CD14-positive monocyte (primary cell): ENCODE results near the gene PLCH1. TPM values are rescaled to one million over a fixed set of nuclear protein-coding genes. Genes with fewer than 3 reads are reported as not detected.

Source experiments
- DNase-seq, 3 donors: peaks; one replicate each; pipeline ENCODE4 v3.0.0-alpha.2; 2011 to 2022
- H2AFZ ChIP-seq: 2 replicates; pipeline ENCODE4 v1.6.0; 2012; ENCODE audit warnings: mild to moderate bottlenecking, low read depth, low read length, inconsistent platforms; ENCODE audit not compliant: insufficient read depth, poor library complexity, severe bottlenecking
- H3K27ac ChIP-seq, 2 donors: 1 replicate in 1 of 2; 2 replicates in 1 of 2; pipeline ENCODE4 v1.5.1; 2012 to 2013; ENCODE audit warnings: low read length in 2 of 2, control low read depth in 1 of 2, inconsistent platforms in 1 of 2, low read depth in 1 of 2, mild to moderate bottlenecking in 1 of 2
- H3K27me3 ChIP-seq, 2 donors: one replicate each; pipeline versions ENCODE4 v1.6.0 to v1.6.1; 2011 to 2013; ENCODE audit warnings: low read length in 2 of 2; ENCODE audit not compliant: control insufficient read depth in 2 of 2, insufficient read depth in 2 of 2
- H3K36me3 ChIP-seq, 2 donors: replicated peaks in 1 of 2; 1 replicate in 1 of 2; 2 replicates in 1 of 2; pipeline versions ENCODE4 v1.5.1 to v1.6.1; 2012 to 2013; ENCODE audit warnings: low read length in 2 of 2, control low read depth in 1 of 2, inconsistent platforms in 1 of 2, mild to moderate bottlenecking in 1 of 2; ENCODE audit not compliant: insufficient read depth in 2 of 2, control insufficient read depth in 1 of 2
- H3K4me1 ChIP-seq, 2 donors: 1 replicate in 1 of 2; 2 replicates in 1 of 2; pipeline versions ENCODE4 v1.5.1 to v1.6.1; 2012 to 2013; ENCODE audit warnings: low read length in 2 of 2, control low read depth in 1 of 2, inconsistent platforms in 1 of 2, mild to moderate bottlenecking in 1 of 2, moderate library complexity in 1 of 2; ENCODE audit not compliant: insufficient read depth in 2 of 2, control insufficient read depth in 1 of 2
- H3K4me2 ChIP-seq: replicated peaks from 2 replicates; pipeline ENCODE3; 2012; ENCODE audit warnings: low read length, moderate library complexity, mild to moderate bottlenecking; ENCODE audit not compliant: poor library complexity, severe bottlenecking; ENCODE audit errors: extremely low read depth
- H3K4me3 ChIP-seq, 3 experiments: fragments of 200-600 bp in 1 of 3; sonication (generic) in 1 of 3; replicated peaks in 1 of 3; 1 replicate in 2 of 3; 2 replicates in 1 of 3; pipeline ENCODE4 v1.5.1; 2011 to 2013; ENCODE audit warnings: low read length in 3 of 3, mild to moderate bottlenecking in 3 of 3, control low read depth in 2 of 3, low read depth in 2 of 3, inconsistent platforms in 1 of 3, moderate library complexity in 1 of 3
- H3K79me2 ChIP-seq: 2 replicates; pipeline ENCODE4 v1.6.0; 2012; ENCODE audit warnings: mild to moderate bottlenecking, control low read depth, inconsistent platforms, low read length, moderate library complexity; ENCODE audit not compliant: insufficient read depth
- H3K9ac ChIP-seq: 2 replicates; pipeline ENCODE4 v1.6.0; 2017; ENCODE audit warnings: low read length, mild to moderate bottlenecking; ENCODE audit not compliant: insufficient read depth, poor library complexity, severe bottlenecking
- H3K9me3 ChIP-seq, 2 donors: replicated peaks in 1 of 2; 1 replicate in 1 of 2; 2 replicates in 1 of 2; pipeline versions ENCODE4 v1.5.1 to v1.6.1; 2012 to 2013; ENCODE audit warnings: low read length in 2 of 2, control low read depth in 1 of 2; ENCODE audit not compliant: control insufficient read depth in 1 of 2, insufficient read depth in 1 of 2
- H4K20me1 ChIP-seq: 2 replicates; pipeline ENCODE4 v1.6.0; 2012; ENCODE audit warnings: mild to moderate bottlenecking, low read length, control low read depth, moderate library complexity; ENCODE audit not compliant: insufficient read depth
- H3K27ac Mint-ChIP-seq, 7 donors: one replicate each; pipeline ENCODE4 v1.8.0; 2020; ENCODE audit warnings: mild to moderate bottlenecking in 7 of 7, mixed read lengths in 7 of 7, moderate library complexity in 6 of 7, inconsistent platforms in 2 of 7
- H3K27me3 Mint-ChIP-seq, 3 donors: one replicate each; pipeline ENCODE4 v1.8.0; 2021 to 2022; ENCODE audit warnings: low read depth in 3 of 3, mild to moderate bottlenecking in 3 of 3, mixed read lengths in 3 of 3, moderate library complexity in 3 of 3, inconsistent platforms in 1 of 3
- H3K36me3 Mint-ChIP-seq, 2 donors: one replicate each; pipeline ENCODE4 v1.8.0; 2020; ENCODE audit warnings: mixed read lengths in 2 of 2, inconsistent platforms in 1 of 2, mild to moderate bottlenecking in 1 of 2
- H3K4me1 Mint-ChIP-seq: one replicate; pipeline ENCODE4 v1.8.0; 2020; ENCODE audit warnings: mild to moderate bottlenecking, mixed read lengths
- H3K4me3 Mint-ChIP-seq, 2 donors: one replicate each; pipeline ENCODE4 v1.8.0; 2020; ENCODE audit warnings: mild to moderate bottlenecking in 2 of 2, mixed read lengths in 2 of 2, moderate library complexity in 1 of 2
- H3K9me3 Mint-ChIP-seq, 7 donors: one replicate each; pipeline ENCODE4 v1.8.0; 2020 to 2022; ENCODE audit warnings: mixed read lengths in 7 of 7, mild to moderate bottlenecking in 6 of 7, moderate library complexity in 6 of 7, inconsistent platforms in 2 of 7
- CTCF ChIP-seq: fragments of 200-600 bp; IDR thresholded peaks from one replicate; pipeline ENCODE4 v1.8.0; 2022; ENCODE audit warnings: antibody characterized with exemption, mild to moderate bottlenecking
- WGBS: methylation state at CpG from one replicate; pipeline ENCODE4 v1.1.5; 2013; ENCODE audit warnings: missing lambda C conversion rate; ENCODE audit not compliant: insufficient coverage; 5-methylcytosine and 5-hydroxymethylcytosine counted together
- intact Hi-C, 2 donors: fragments of 100-400 bp; cut with micrococcal nuclease; formaldehyde crosslinking; loops; one replicate each; pipeline versions ENCODE4 v1.15.0 to v1.15.1; 2023
- polyA plus RNA-seq, 3 donors: library from polyadenylated mRNA; depleted of rRNA in 1 of 3; unstranded in 2 of 3; stranded (reverse) in 1 of 3; fragments of 300-500 nt in 2 of 3; fragments of >200 nt in 1 of 3; fragmentation: Illumina TruSeq in 2 of 3; gene quantifications; 1 replicate in 2 of 3; 2 replicates in 1 of 3; pipeline ENCODE4 v1.2.3, GENCODE V29; 2012 to 2021

The PLCH1 gene
- polyA plus RNA-seq, 3 donors = not detected

DNA sequence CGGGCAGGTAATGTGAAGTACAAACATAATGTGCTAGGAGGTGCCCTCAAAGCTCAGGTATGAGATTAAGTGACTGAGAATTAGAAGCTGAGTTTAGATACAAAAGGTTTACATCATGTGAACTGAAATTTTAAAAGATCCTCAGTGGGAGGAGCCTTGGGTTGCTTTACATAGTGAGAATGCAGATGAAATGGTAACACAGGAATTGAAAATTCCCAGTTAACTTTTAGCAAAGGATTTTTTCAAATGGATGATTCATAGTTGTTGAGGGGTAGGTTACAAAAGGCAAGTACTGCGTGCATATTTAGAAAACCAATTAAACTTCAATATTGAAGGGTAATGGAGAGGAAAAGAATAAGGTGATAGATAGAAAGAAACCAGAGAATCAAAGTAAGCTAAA lies 157.3 kb downstream of the PLCH1 start:
- H3K36me3 Mint-ChIP-seq = no peaks in the 10 kb centered on the region
- WGBS = 100% methylated on average over 1 of the region's 2 CpGs
- H3K4me3 ChIP-seq = no peak overlapping the region
- no peak for DNase-seq
- intact Hi-C loops = no loop called here
- H3K36me3 ChIP-seq = no peaks in the 10 kb centered on the region
- no peak overlapping the region for H3K27ac Mint-ChIP-seq
- no peak for TF ChIP-seq CTCF
- H3K27me3 ChIP-seq = no peaks in the 10 kb centered on the region
- no peaks in the 10 kb centered on the region for H3K4me1 ChIP-seq
- no peak overlapping the region for H3K27ac ChIP-seq
- H3K27me3 Mint-ChIP-seq = peaks cover 0 to 3% (median 2%) of the 10 kb centered on the region in 3 donors
- no peaks in the 10 kb centered on the region for H3K4me1 Mint-ChIP-seq
- no peaks in the 10 kb centered on the region for H3K9me3 ChIP-seq
- no peak overlapping the region for H3K4me3 Mint-ChIP-seq
- no peaks in the 10 kb centered on the region for H4K20me1 ChIP-seq
- H3K79me2 ChIP-seq = no peaks in the 10 kb centered on the region
- no peak overlapping the region for H2AFZ ChIP-seq
- peaks cover 0 to 1% (median 0%) of the 10 kb centered on the region in 7 donors for H3K9me3 Mint-ChIP-seq
- H3K9ac ChIP-seq = no peak overlapping the region
- H3K4me2 ChIP-seq = no peak overlapping the region

DNA sequence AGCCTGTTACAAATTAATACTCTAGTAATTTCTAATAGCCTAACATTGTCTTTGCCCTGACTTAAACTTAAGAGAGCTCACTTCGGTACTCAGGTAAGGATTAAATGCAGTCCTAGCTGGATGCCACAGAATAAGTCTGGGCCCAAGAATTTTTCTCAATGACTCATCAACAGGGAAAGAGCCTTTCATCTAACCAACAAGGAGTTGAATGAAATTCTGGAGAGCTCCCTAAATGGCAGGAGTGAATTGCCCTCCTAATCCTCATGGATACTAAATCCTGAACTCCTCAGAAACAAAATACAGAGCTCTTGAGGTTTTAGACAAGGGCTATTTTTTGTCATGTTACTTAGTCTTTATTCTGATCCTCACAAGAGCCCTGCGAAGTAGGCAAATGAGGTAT lies 159.5 kb downstream of the PLCH1 start:
- peaks cover 0 to 5% of the 10 kb centered on the region in 2 donors for H3K4me1 ChIP-seq
- Mint-ChIP-seq H3K27me3 (peaks cover 0 to 5% (median 1%) of the 10 kb centered on the region in 3 donors), H3K4me3 (no peak overlapping the region), H3K4me1 (peaks cover 7% of the 10 kb centered on the region), H3K36me3 (no peaks in the 10 kb centered on the region), H3K27ac (no peak overlapping the region), H3K9me3 (peaks cover 0 to 1% (median 0%) of the 10 kb centered on the region in 7 donors)
- TF ChIP-seq CTCF = no peak
- no peak overlapping the region for H3K9ac ChIP-seq
- H3K36me3 ChIP-seq = no peaks in the 10 kb centered on the region
- H4K20me1 ChIP-seq = no peaks in the 10 kb centered on the region
- intact Hi-C loops = no loop called here
- H3K4me3 ChIP-seq = no peak overlapping the region
- no peak overlapping the region for H2AFZ ChIP-seq
- H3K27ac ChIP-seq = no peak overlapping the region
- H3K27me3 ChIP-seq = no peaks in the 10 kb centered on the region
- no peak overlapping the region for H3K4me2 ChIP-seq
- no CpG with 5 or more reads among the region's 2 CpGs for WGBS
- no peak for DNase-seq
- no peaks in the 10 kb centered on the region for H3K9me3 ChIP-seq
- H3K79me2 ChIP-seq = no peaks in the 10 kb centered on the region
